IMR-90 (cell line): ENCODE measurements around the gene GSN. TPM values are rescaled to one million over a fixed set of nuclear protein-coding genes. Genes with fewer than 3 reads are reported as not detected.

ENCODE experiments used
- ATAC-seq: fragments of 200-7000 bp; cut with Tn5 transposase; 2 replicates; pipeline ENCODE4 v1.9.1; 2020; ENCODE audit warnings: low read depth, mild to moderate bottlenecking, moderate library complexity
- BruUV-seq: library from RNA; stranded (reverse); fragments of 400-500 nt; replicated peaks from 2 replicates; lab custom pipeline; 2021; lab: Mats Ljungman, UMichigan
- CTCF ChIA-PET: fragments of 300-600 bp; formaldehyde crosslinking; extraction: SDS; loops from one replicate; lab custom pipeline; 2021; ENCODE audit warnings: antibody characterized with exemption; lab: Yijun Ruan, JAX
- POLR2A ChIA-PET: fragments of 300-600 bp; sonication (Branson Sonifier 250); formaldehyde crosslinking; loops from one replicate; lab custom pipeline; 2022; ENCODE audit warnings: antibody characterized with exemption; ENCODE audit not compliant: unreplicated experiment; lab: Charles Lee
- DNase-seq: peaks from one replicate; pipeline ENCODE4 v3.0.0; 2013
- H2AFZ ChIP-seq: replicated peaks from 2 replicates; pipeline ENCODE3; 2013; ENCODE audit warnings: low read length, mild to moderate bottlenecking; ENCODE audit not compliant: poor library complexity
- H2AK5ac ChIP-seq: 2 replicates; pipeline ENCODE4 v1.6.1; 2013; ENCODE audit warnings: low read depth, low read length, inconsistent platforms
- H2AK9ac ChIP-seq: replicated peaks from 2 replicates; pipeline ENCODE3; 2013; ENCODE audit warnings: mild to moderate bottlenecking, low read depth, low read length, moderate library complexity; ENCODE audit not compliant: poor library complexity
- H2BK120ac ChIP-seq: 2 replicates; pipeline ENCODE4 v1.6.1; 2013; ENCODE audit warnings: low read depth, low read length, inconsistent platforms
- H2BK15ac ChIP-seq: 3 replicates; pipeline ENCODE4 v1.6.1; 2013; ENCODE audit warnings: low read depth, low read length, inconsistent platforms
- H2BK20ac ChIP-seq: 2 replicates; pipeline ENCODE4 v1.6.1; 2013; ENCODE audit warnings: low read depth, mild to moderate bottlenecking, inconsistent platforms, low read length, moderate library complexity
- H2BK5ac ChIP-seq: 2 replicates; pipeline ENCODE4 v1.6.1; 2013; ENCODE audit warnings: mild to moderate bottlenecking, low read depth, low read length, inconsistent platforms; ENCODE audit not compliant: poor library complexity, severe bottlenecking
- H3K14ac ChIP-seq: replicated peaks from 2 replicates; pipeline ENCODE4 v1.6.1; 2013; ENCODE audit warnings: low read depth, low read length, inconsistent platforms
- H3K18ac ChIP-seq: 2 replicates; pipeline ENCODE4 v1.6.1; 2013; ENCODE audit warnings: low read depth, low read length, control low read depth
- H3K23ac ChIP-seq: 2 replicates; pipeline ENCODE4 v1.6.1; 2013; ENCODE audit warnings: low read depth, low read length, inconsistent platforms
- H3K27ac ChIP-seq: 2 replicates; pipeline ENCODE4 v1.5.1; 2013; ENCODE audit warnings: mild to moderate bottlenecking, control low read depth, low read length; ENCODE audit not compliant: insufficient read depth
- H3K27me3 ChIP-seq: 2 replicates; pipeline ENCODE4 v1.6.1; 2013; ENCODE audit warnings: low read length; ENCODE audit not compliant: control insufficient read depth, insufficient read depth
- H3K36me3 ChIP-seq: 2 replicates; pipeline ENCODE4 v1.6.1; 2013; ENCODE audit warnings: low read length, mixed read lengths; ENCODE audit not compliant: control insufficient read depth, insufficient read depth
- H3K4ac ChIP-seq: 2 replicates; pipeline ENCODE4 v1.6.1; 2013; ENCODE audit warnings: low read depth, low read length, inconsistent platforms
- H3K4me1 ChIP-seq: 2 replicates; pipeline ENCODE4 v1.6.1; 2013; ENCODE audit warnings: low read length, mixed read lengths; ENCODE audit not compliant: control insufficient read depth, insufficient read depth
- H3K4me2 ChIP-seq: 2 replicates; pipeline ENCODE4 v1.6.1; 2013; ENCODE audit warnings: low read depth, mild to moderate bottlenecking, control low read depth, low read length, moderate library complexity
- H3K4me3 ChIP-seq: 2 replicates; pipeline ENCODE4 v1.5.1; 2013; ENCODE audit warnings: low read depth, mild to moderate bottlenecking, control low read depth, low read length, moderate library complexity; ENCODE audit not compliant: insufficient read depth
- H3K56ac ChIP-seq: 2 replicates; pipeline ENCODE4 v1.6.1; 2013; ENCODE audit warnings: low read length, inconsistent platforms; ENCODE audit not compliant: insufficient read depth; ENCODE audit errors: extremely low read depth
- H3K79me1 ChIP-seq, 2 experiments: 2 replicates each; pipeline ENCODE4 v1.6.1; 2013; ENCODE audit warnings: low read length in 2 of 2, inconsistent platforms in 1 of 2, low read depth in 1 of 2
- H3K9ac ChIP-seq: 2 replicates; pipeline ENCODE4 v1.6.1; 2013; ENCODE audit warnings: low read depth, low read length, control low read depth
- H3K9me1 ChIP-seq: 2 replicates; pipeline ENCODE4 v1.6.1; 2013; ENCODE audit warnings: low read length, inconsistent platforms; ENCODE audit not compliant: insufficient read depth
- H3K9me3 ChIP-seq: 2 replicates; pipeline ENCODE4 v1.6.1; 2013; ENCODE audit warnings: low read length; ENCODE audit not compliant: control insufficient read depth, insufficient read depth
- H4K20me1 ChIP-seq: 2 replicates; pipeline ENCODE4 v1.6.1; 2013; ENCODE audit warnings: low read length, inconsistent platforms; ENCODE audit not compliant: insufficient read depth
- H4K5ac ChIP-seq: 2 replicates; pipeline ENCODE4 v1.6.1; 2013; ENCODE audit warnings: mild to moderate bottlenecking, low read depth, low read length, control low read depth
- H4K8ac ChIP-seq, 2 experiments: 2 replicates each; pipeline ENCODE4 v1.6.1; 2013; ENCODE audit warnings: low read depth in 2 of 2, low read length in 2 of 2, control low read depth in 1 of 2, inconsistent platforms in 1 of 2
- H4K91ac ChIP-seq: 2 replicates; pipeline ENCODE4 v1.6.1; 2013; ENCODE audit warnings: low read depth, low read length, inconsistent platforms; ENCODE audit not compliant: insufficient read depth
- BHLHE40 ChIP-seq: fragments of 150-350 bp; IDR thresholded peaks from 2 replicates; pipeline ENCODE4 v1.6.1; 2016; ENCODE audit warnings: mild to moderate bottlenecking, low read depth, low read length
- CEBPB ChIP-seq: IDR thresholded peaks from 2 replicates; pipeline ENCODE4 v1.6.1; 2012; ENCODE audit warnings: low read depth, low read length, improper control_type of control experiment
- CHD1 ChIP-seq: IDR thresholded peaks from 2 replicates; pipeline ENCODE4 v1.6.1; 2012; ENCODE audit warnings: low read depth, low read length, improper control_type of control experiment
- MAFK ChIP-seq: IDR thresholded peaks from 2 replicates; pipeline ENCODE4 v1.6.1; 2012; ENCODE audit warnings: low read depth, low read length, improper control_type of control experiment
- MAZ ChIP-seq: IDR thresholded peaks from 2 replicates; pipeline ENCODE4 v1.6.1; 2012; ENCODE audit warnings: low read depth, mild to moderate bottlenecking, low read length, improper control_type of control experiment, moderate library complexity, borderline replicate concordance
- MXI1 ChIP-seq: IDR thresholded peaks from 2 replicates; pipeline ENCODE4 v1.6.1; 2012; ENCODE audit warnings: low read depth, mild to moderate bottlenecking, low read length, moderate library complexity, borderline replicate concordance
- NFE2L2 ChIP-seq: fragments of 150-350 bp; IDR thresholded peaks from 2 replicates; pipeline ENCODE4 v1.6.1; 2016; ENCODE audit warnings: low read depth, mild to moderate bottlenecking, low read length
- POLR2A ChIP-seq: IDR thresholded peaks from 2 replicates; pipeline ENCODE4 v1.6.1; 2012; ENCODE audit warnings: mild to moderate bottlenecking, low read depth, low read length
- RCOR1 ChIP-seq: IDR thresholded peaks from 2 replicates; pipeline ENCODE4 v1.6.1; 2012; ENCODE audit warnings: mild to moderate bottlenecking, low read length, improper control_type of control experiment; ENCODE audit not compliant: insufficient replicate concordance
- RFX5 ChIP-seq: IDR thresholded peaks from 2 replicates; pipeline ENCODE4 v1.8.0; 2012; ENCODE audit warnings: low read depth, mild to moderate bottlenecking, low read length, moderate library complexity
- SMC3 ChIP-seq: fragments of 150-350 bp; IDR thresholded peaks from 2 replicates; pipeline ENCODE4 v1.6.1; 2016; ENCODE audit warnings: low read depth, mild to moderate bottlenecking, antibody characterized with exemption, low read length, moderate library complexity
- WGBS, 2 experiments: methylation state at CpG; one replicate each; pipeline versions ENCODE4 v1.1.5 to v1.1.7; 2013; ENCODE audit warnings: missing lambda C conversion rate in 2 of 2; ENCODE audit not compliant: insufficient read length in 1 of 2; ENCODE audit errors: extremely low coverage in 2 of 2; 5-methylcytosine and 5-hydroxymethylcytosine counted together
- dilution Hi-C: fragments of 300-500 bp; cut with HindIII; formaldehyde crosslinking; loops from one replicate; pipeline ENCODE4 v1.14.3; 2018; ENCODE audit warnings: low sequenced_read_pairs; ENCODE audit not compliant: unreplicated experiment
- in situ Hi-C: fragments of 300-500 bp; cut with MboI; formaldehyde crosslinking; loops from 3 replicates; pipeline ENCODE4 v1.14.3; 2019; ENCODE audit warnings: low sequenced_read_pairs, inconsistent platforms, mixed read lengths
- intact Hi-C: fragments of 100-400 bp; cut with micrococcal nuclease; formaldehyde crosslinking; loops from 2 replicates; pipeline ENCODE4 v1.10.0; 2022
- polyA plus RNA-seq, 3 experiments: library from polyadenylated mRNA; depleted of rRNA; stranded (reverse); fragments of >200 nt; gene quantifications; 2 replicates each; pipeline ENCODE4 v1.2.3, GENCODE V29; 2012; ENCODE audit warnings: low replicate concordance in 1 of 3
- total RNA-seq: library from RNA; depleted of rRNA; stranded (reverse); fragments of >200 nt; gene quantifications from 2 replicates; pipeline ENCODE4 v1.2.3, GENCODE V29; 2012
- TF ChIP-seq, protein P1 (sequence below): fragments of 150-350 bp; IDR thresholded peaks from 2 replicates; pipeline ENCODE4 v1.6.1; 2016; ENCODE audit warnings: low read depth, mild to moderate bottlenecking, low read length, moderate library complexity, borderline replicate concordance
- TF ChIP-seq, protein P2 (sequence below): fragments of 150-350 bp; IDR thresholded peaks from 2 replicates; pipeline ENCODE4 v1.6.1; 2017; ENCODE audit warnings: mild to moderate bottlenecking, antibody characterized with exemption, low read length, low read depth

GSN gene
- total and polyA plus RNA-seq, 2 of the 4 experiments (the other 2 are of a cell fraction) = 495 to 547 TPM

DNA sequence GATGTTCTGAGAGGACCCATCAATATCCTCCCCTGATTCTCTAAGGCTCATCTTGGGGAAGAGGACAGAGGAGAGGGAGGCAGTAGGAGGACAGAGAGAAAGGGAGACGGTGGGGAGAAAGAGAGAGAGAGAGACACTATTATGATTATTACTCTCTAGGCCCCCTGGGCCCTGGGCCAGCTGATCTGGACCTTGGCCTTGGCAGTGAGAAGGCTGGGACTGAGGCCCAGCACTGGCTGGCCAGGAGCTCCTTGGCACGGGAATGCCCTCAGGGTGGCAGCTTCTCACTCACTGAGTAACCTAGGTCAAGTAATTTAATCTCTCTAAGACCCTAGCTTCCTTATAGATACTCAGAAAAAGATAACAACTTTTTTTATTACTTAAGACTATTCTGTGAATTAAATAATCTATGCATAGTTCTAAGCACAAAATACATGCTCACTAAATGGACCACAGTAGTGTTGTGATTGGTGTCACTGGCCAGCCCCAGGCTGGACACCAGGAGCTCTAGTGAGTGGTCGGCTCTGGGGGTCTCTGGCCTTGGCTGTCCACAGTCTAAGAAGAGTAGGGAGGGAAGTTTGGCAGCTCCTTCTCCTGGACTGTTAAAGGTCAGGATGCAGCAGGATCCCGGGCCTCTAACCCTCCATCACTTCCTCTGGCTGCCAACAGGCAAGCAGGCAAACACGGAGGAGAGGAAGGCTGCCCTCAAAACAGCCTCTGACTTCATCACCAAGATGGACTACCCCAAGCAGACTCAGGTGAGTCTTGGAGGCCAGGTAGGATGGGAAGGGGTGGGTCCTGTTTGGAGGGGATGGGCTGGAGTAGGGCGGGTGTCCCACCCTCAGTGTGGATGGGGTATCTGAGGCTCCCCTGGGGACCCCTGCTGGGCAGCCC, 50.0 kb downstream of the GSN start:
- Histone ChIP-seq H3K4ac (no peak overlapping the region), H3K4me3 (no peak overlapping the region), H3K14ac (no peak overlapping the region), H3K9me1 (peaks cover 5% of the 10 kb centered on the region; the same call in 1 of the 2 replicates), H3K18ac (no peak overlapping the region), H2BK20ac (no peak overlapping the region), H3K9ac (no peak overlapping the region), H2BK15ac (no peak overlapping the region), H3K9me3 (no peaks in the 10 kb centered on the region), H4K91ac (no peak overlapping the region), H4K8ac (no peak overlapping the region), H3K4me1 (peaks cover 9% of the 10 kb centered on the region), H3K79me1 (peaks cover 0 to 19% of the 10 kb centered on the region in 2 experiments; a peak in 1 of 4 replicates), H4K20me1 (no peaks in the 10 kb centered on the region), H2AK9ac (no peak overlapping the region), H2AK5ac (no peak overlapping the region), H3K36me3 (peaks cover 59% of the 10 kb centered on the region), H4K5ac (no peak overlapping the region), H3K23ac (no peak overlapping the region), H2BK5ac (no peak overlapping the region), H3K4me2 (no peak overlapping the region), H2AFZ (no peak overlapping the region), H3K56ac (no peak overlapping the region), H3K27ac (no peak overlapping the region), H2BK120ac (no peak overlapping the region), H3K27me3 (no peaks in the 10 kb centered on the region)
- DNase-seq = no peak
- ChIA-PET POLR2A (no interaction called here), CTCF (interaction anchor here (0.6 to 0.9 kb wide), 3 partner anchors 61 to 122 kb away, joined by 3 read pairs; no protein-coding TSS in a partner anchor)
- intact Hi-C loops (no loop called here), dilution Hi-C loops (no loop called here), in situ Hi-C loops (loop anchor here (5.0 kb wide), 1 partner anchor 106 kb away; no protein-coding TSS in a partner anchor)
- ATAC-seq = no peak
- WGBS, 2 experiments = 80% methylated on average over 1 of the region's 6 CpGs; no CpG with 5 or more reads in 1 of the 2 experiments
- no TSS peak for BruUV-seq
- no peak for TF ChIP-seq CEBPB
- no peak for TF ChIP-seq RCOR1
- no peak for TF ChIP-seq NFE2L2
- TF ChIP-seq SMC3 = no peak
- TF ChIP-seq, protein P1, sequence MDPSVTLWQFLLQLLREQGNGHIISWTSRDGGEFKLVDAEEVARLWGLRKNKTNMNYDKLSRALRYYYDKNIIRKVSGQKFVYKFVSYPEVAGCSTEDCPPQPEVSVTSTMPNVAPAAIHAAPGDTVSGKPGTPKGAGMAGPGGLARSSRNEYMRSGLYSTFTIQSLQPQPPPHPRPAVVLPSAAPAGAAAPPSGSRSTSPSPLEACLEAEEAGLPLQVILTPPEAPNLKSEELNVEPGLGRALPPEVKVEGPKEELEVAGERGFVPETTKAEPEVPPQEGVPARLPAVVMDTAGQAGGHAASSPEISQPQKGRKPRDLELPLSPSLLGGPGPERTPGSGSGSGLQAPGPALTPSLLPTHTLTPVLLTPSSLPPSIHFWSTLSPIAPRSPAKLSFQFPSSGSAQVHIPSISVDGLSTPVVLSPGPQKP = no peak
- TF ChIP-seq RFX5 = no peak
- TF ChIP-seq MXI1 = no peak
- TF ChIP-seq MAZ = no peak
- no peak for TF ChIP-seq MAFK
- no peak for TF ChIP-seq BHLHE40
- no peak for TF ChIP-seq CHD1
- TF ChIP-seq, protein P2, sequence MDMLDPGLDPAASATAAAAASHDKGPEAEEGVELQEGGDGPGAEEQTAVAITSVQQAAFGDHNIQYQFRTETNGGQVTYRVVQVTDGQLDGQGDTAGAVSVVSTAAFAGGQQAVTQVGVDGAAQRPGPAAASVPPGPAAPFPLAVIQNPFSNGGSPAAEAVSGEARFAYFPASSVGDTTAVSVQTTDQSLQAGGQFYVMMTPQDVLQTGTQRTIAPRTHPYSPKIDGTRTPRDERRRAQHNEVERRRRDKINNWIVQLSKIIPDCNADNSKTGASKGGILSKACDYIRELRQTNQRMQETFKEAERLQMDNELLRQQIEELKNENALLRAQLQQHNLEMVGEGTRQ = no peak
- TF ChIP-seq POLR2A = no peak
